ENCODE results near the gene C6orf132. TPM values are rescaled to one million over a fixed set of nuclear protein-coding genes. Genes with fewer than 3 reads are reported as not detected.

The C6orf132 gene
- total RNA-seq, 1 donor from 2014 or later = 11.8 TPM

GRCh38 chr6:42184475-42184874 lies 42.1 kb upstream of the C6orf132 start:
- no peak for TF ChIP-seq CTCF (IDR thresholded peaks at IDR 0.05; ENCODE audit: unreplicated experiment)
- Mint-ChIP-seq H3K36me3 (ENCODE audit: insufficient read depth) (no peaks in the 10 kb centered on the region), H3K9me3 (ENCODE audit: low read depth) (no peaks in the 10 kb centered on the region), H3K4me3 (ENCODE audit: low read depth) (no peak overlapping the region), H3K27me3 (peaks cover 15% of the 10 kb centered on the region), H3K4me1 (ENCODE audit: low read depth) (no peaks in the 10 kb centered on the region), H3K27ac (no peak overlapping the region)
- no peak for DNase-seq (ENCODE audit: low spot score, unreplicated experiment)

GRCh38 chr6:42182101-42182500 lies 39.7 kb upstream of the C6orf132 start:
- H3K27me3 Mint-ChIP-seq = peaks cover 18% of the 10 kb centered on the region
- no peak for TF ChIP-seq CTCF (IDR thresholded peaks at IDR 0.05; ENCODE audit: unreplicated experiment)
- H3K9me3 Mint-ChIP-seq (ENCODE audit: low read depth) = no peaks in the 10 kb centered on the region
- DNase-seq (ENCODE audit: low spot score, unreplicated experiment) = no peak
- no peak overlapping the region for H3K27ac Mint-ChIP-seq
- H3K36me3 Mint-ChIP-seq (ENCODE audit: insufficient read depth) = no peaks in the 10 kb centered on the region
- no peak overlapping the region for H3K4me3 Mint-ChIP-seq (ENCODE audit: low read depth)
- peaks cover 5% of the 10 kb centered on the region for H3K4me1 Mint-ChIP-seq (ENCODE audit: low read depth)

GRCh38 chr6:42179945-42180313 lies 37.5 kb upstream of the C6orf132 start:
- H3K4me3 Mint-ChIP-seq (ENCODE audit: low read depth) = no peak overlapping the region

GRCh38 chr6:42179261-42179944 lies 37.0 kb upstream of the C6orf132 start:
- Mint-ChIP-seq H3K36me3 (ENCODE audit: insufficient read depth) (no peaks in the 10 kb centered on the region), H3K9me3 (ENCODE audit: low read depth) (no peaks in the 10 kb centered on the region), H3K4me1 (ENCODE audit: low read depth) (peaks cover 8% of the 10 kb centered on the region), H3K27me3 (peaks cover 12% of the 10 kb centered on the region), H3K4me3 (ENCODE audit: low read depth) (no peak overlapping the region), H3K27ac (no peak overlapping the region)
- no peak for TF ChIP-seq CTCF (IDR thresholded peaks at IDR 0.05; ENCODE audit: unreplicated experiment)
- DNase-seq (ENCODE audit: low spot score, unreplicated experiment) = no peak

More at GRCh38 chr6:42179945-42180313, 37.5 kb upstream of the C6orf132 start:
- H3K36me3 Mint-ChIP-seq (ENCODE audit: insufficient read depth) = no peaks in the 10 kb centered on the region
- no peak for TF ChIP-seq CTCF (IDR thresholded peaks at IDR 0.05; ENCODE audit: unreplicated experiment)
- no peaks in the 10 kb centered on the region for H3K9me3 Mint-ChIP-seq (ENCODE audit: low read depth)
- H3K4me1 Mint-ChIP-seq (ENCODE audit: low read depth) = peaks cover 8% of the 10 kb centered on the region
- no peak overlapping the region for H3K27ac Mint-ChIP-seq
- peaks cover 12% of the 10 kb centered on the region for H3K27me3 Mint-ChIP-seq
- no peak for DNase-seq (ENCODE audit: low spot score, unreplicated experiment)

GRCh38 chr6:42177514-42178364 lies 35.3 kb upstream of the C6orf132 start:
- peak; percentile 58 for DNase-seq (ENCODE audit: low spot score, unreplicated experiment)
- H3K27me3 Mint-ChIP-seq = peaks cover 9% of the 10 kb centered on the region

More at GRCh38 chr6:42177514-42178364, 35.3 kb upstream of the C6orf132 start:
- Mint-ChIP-seq H3K4me1 (ENCODE audit: low read depth) (peaks cover 8% of the 10 kb centered on the region), H3K4me3 (ENCODE audit: low read depth) (peak overlapping the region; percentile 60), H3K9me3 (ENCODE audit: low read depth) (no peaks in the 10 kb centered on the region), H3K27ac (peak overlapping the region; percentile 84), H3K36me3 (ENCODE audit: insufficient read depth) (no peaks in the 10 kb centered on the region)
- no peak for TF ChIP-seq CTCF (IDR thresholded peaks at IDR 0.05; ENCODE audit: unreplicated experiment)

All from progenitor cell of endocrine pancreas (in vitro differentiated cells).